Measurements from ENCODE around the gene EPHA2. TPM values are rescaled to one million over a fixed set of nuclear protein-coding genes. Genes with fewer than 3 reads are reported as not detected.
A peak's percentile ranks its signal among the peaks of the same experiment; 100 is the strongest.

Gene EPHA2
- polyA plus RNA-seq, 1 of the 3 experiments (the other 2 are of a cell fraction), result 126 TPM

DNA sequence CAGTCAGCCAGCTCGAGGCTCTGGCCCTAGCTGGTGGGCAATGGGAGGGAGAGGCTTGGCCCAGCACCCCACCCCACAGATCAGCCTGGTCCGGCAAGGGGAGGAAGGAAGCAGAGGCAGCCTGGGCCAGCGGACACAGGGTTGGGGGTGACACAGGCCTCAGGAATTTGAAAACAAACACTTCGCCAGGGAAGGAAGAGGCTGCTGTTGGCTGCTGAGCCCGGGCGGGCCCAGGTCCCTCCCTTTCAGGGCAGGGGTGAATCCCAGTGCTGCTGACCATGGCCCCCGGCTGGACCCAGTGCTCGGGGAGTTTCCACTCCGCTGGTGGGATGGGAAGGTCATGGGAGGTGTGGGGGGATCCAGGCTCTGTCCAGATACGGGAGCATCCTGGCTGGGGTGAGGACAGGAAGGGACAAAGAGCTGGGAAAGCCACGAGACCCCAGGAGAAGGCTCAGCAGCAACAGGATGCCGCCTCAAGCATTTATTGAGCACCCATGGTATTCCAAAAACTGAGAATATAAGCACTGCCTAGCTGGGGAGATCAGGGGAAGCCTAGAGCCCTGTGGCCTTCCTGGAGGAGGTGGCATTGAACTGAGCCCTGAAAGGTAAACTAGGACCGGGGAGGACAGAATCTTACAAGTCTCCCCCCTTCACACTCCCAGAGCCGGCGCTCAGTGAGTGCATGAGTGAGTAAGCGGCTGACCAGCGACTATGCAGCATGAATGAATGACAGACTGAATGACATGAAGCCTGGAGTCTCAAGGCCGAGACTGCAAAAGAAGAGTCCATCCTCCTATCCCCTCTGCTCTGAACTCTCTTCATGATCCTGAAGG is 26.2 kb upstream of the EPHA2 start (continued):
- TF ChIP-seq FOXM1 (IDR thresholded peaks at IDR 0.05; ENCODE audit: low read depth) (peak; percentile 71; the same call in 1 of the 2 replicates), FOXJ3 (CRISPR knock-in tag; IDR thresholded peaks at IDR 0.05) (no peak), YY1 (IDR thresholded peaks at IDR 0.05; ENCODE audit: low read depth) (peak; percentile 28; the same call in 1 of the 2 replicates), MEF2A (IDR thresholded peaks at IDR 0.05; ENCODE audit: borderline replicate concordance, low read depth) (no peak), MXI1 (IDR thresholded peaks at IDR 0.05; ENCODE audit: low read depth, low read length) (no peak), NFIC (IDR thresholded peaks at IDR 0.05; ENCODE audit: borderline replicate concordance) (peak; percentile 79), SMC3 (IDR thresholded peaks at IDR 0.05; ENCODE audit: low read depth, low read length) (no peak), JUND (IDR thresholded peaks at IDR 0.05) (peak; percentile 87), SIN3A (IDR thresholded peaks at IDR 0.05; ENCODE audit: borderline replicate concordance, low read depth, low read length) (no peak), FOSL2 (IDR thresholded peaks at IDR 0.05; ENCODE audit: borderline replicate concordance, low read depth) (peak; percentile 81), RAD21 (IDR thresholded peaks at IDR 0.05; ENCODE audit: low read length) (no peak), RFX5 (IDR thresholded peaks at IDR 0.05; ENCODE audit: low read length) (no peak), CHD2 (IDR thresholded peaks at IDR 0.05; ENCODE audit: low read length, partially characterized antibody) (no peak), MAX (IDR thresholded peaks at IDR 0.05; ENCODE audit: low read depth) (peak; percentile 83), ELF1 (IDR thresholded peaks at IDR 0.05) (peak; percentile 40), REST (IDR thresholded peaks at IDR 0.05; ENCODE audit: low read depth, low read length) (peak; percentile 13; the same call in 1 of the 2 replicates), TAF1 (IDR thresholded peaks at IDR 0.05; ENCODE audit: borderline replicate concordance, low read depth, low read length) (peak; percentile 20; the same call in 1 of the 2 replicates), RXRA (IDR thresholded peaks at IDR 0.05; ENCODE audit: borderline replicate concordance, low read depth) (peak; percentile 84; the same call in 1 of the 2 replicates)
- TF ChIP-seq, protein P1, sequence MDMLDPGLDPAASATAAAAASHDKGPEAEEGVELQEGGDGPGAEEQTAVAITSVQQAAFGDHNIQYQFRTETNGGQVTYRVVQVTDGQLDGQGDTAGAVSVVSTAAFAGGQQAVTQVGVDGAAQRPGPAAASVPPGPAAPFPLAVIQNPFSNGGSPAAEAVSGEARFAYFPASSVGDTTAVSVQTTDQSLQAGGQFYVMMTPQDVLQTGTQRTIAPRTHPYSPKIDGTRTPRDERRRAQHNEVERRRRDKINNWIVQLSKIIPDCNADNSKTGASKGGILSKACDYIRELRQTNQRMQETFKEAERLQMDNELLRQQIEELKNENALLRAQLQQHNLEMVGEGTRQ (IDR thresholded peaks at IDR 0.05; ENCODE audit: borderline replicate concordance, low read depth, low read length), result no peak
- TF ChIP-seq, protein P2, sequence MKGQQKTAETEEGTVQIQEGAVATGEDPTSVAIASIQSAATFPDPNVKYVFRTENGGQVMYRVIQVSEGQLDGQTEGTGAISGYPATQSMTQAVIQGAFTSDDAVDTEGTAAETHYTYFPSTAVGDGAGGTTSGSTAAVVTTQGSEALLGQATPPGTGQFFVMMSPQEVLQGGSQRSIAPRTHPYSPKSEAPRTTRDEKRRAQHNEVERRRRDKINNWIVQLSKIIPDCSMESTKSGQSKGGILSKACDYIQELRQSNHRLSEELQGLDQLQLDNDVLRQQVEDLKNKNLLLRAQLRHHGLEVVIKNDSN (IDR thresholded peaks at IDR 0.05; ENCODE audit: borderline replicate concordance, low read depth), result no peak
- TF ChIP-seq, protein P3, sequence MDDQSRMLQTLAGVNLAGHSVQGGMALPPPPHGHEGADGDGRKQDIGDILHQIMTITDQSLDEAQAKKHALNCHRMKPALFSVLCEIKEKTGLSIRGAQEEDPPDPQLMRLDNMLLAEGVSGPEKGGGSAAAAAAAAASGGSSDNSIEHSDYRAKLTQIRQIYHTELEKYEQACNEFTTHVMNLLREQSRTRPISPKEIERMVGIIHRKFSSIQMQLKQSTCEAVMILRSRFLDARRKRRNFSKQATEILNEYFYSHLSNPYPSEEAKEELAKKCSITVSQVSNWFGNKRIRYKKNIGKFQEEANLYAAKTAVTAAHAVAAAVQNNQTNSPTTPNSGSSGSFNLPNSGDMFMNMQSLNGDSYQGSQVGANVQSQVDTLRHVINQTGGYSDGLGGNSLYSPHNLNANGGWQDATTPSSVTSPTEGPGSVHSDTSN (IDR thresholded peaks at IDR 0.05), result 0 out of 2 replicates have a peak, but pooled peaks have one; percentile 9
- TF ChIP-seq, protein P4, sequence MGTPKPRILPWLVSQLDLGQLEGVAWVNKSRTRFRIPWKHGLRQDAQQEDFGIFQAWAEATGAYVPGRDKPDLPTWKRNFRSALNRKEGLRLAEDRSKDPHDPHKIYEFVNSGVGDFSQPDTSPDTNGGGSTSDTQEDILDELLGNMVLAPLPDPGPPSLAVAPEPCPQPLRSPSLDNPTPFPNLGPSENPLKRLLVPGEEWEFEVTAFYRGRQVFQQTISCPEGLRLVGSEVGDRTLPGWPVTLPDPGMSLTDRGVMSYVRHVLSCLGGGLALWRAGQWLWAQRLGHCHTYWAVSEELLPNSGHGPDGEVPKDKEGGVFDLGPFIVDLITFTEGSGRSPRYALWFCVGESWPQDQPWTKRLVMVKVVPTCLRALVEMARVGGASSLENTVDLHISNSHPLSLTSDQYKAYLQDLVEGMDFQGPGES (IDR thresholded peaks at IDR 0.05; ENCODE audit: low read depth, low read length), result no peak
